WTC11 (cell line): ENCODE data around the gene ACTN1.
"Not testable (repeated sequence)": the region's sequence is repeated elsewhere in the genome, so short reads cannot be mapped to it uniquely, and the experiment has no call there.

Experiments used
- CBFB ChIP-seq: sonication (generic); formaldehyde crosslinking; IDR thresholded peaks from 2 replicates; pipeline ENCODE4 v1.8.1; 2022; ENCODE audit warnings: mild to moderate bottlenecking, low read depth, missing genetic modification reagents
- CTCF ChIP-seq: fragments of 200-600 bp; IDR thresholded peaks from 2 replicates; pipeline ENCODE4 v1.8.0; 2022; ENCODE audit warnings: antibody characterized with exemption
- E2F5 ChIP-seq: sonication (generic); formaldehyde crosslinking; IDR thresholded peaks from 2 replicates; pipeline ENCODE4 v1.8.1; 2022; ENCODE audit warnings: mild to moderate bottlenecking, moderate library complexity, missing genetic modification reagents
- ETV6 ChIP-seq: sonication (generic); formaldehyde crosslinking; IDR thresholded peaks from 2 replicates; pipeline ENCODE4 v1.8.1; 2022; ENCODE audit warnings: mild to moderate bottlenecking, missing genetic modification reagents
- JUN ChIP-seq: sonication (generic); formaldehyde crosslinking; IDR thresholded peaks from 2 replicates; pipeline ENCODE4 v1.8.0; 2023; ENCODE audit warnings: mild to moderate bottlenecking, missing genetic modification reagents
- PRRX2 ChIP-seq: fragments of 250-450 bp; sonication (Bioruptor Pico); IDR thresholded peaks from 2 replicates; pipeline ENCODE4 v1.8.0; 2021; ENCODE audit warnings: mild to moderate bottlenecking
- SMAD4 ChIP-seq: sonication (generic); formaldehyde crosslinking; IDR thresholded peaks from 2 replicates; pipeline ENCODE4 v1.8.0; 2022; ENCODE audit warnings: mild to moderate bottlenecking, missing genetic modification reagents
- TCF7 ChIP-seq: sonication (generic); formaldehyde crosslinking; IDR thresholded peaks from 2 replicates; pipeline ENCODE4 v1.8.0; 2022; ENCODE audit warnings: mild to moderate bottlenecking, low read depth, missing genetic modification reagents, moderate library complexity
- TEAD1 ChIP-seq: sonication (generic); formaldehyde crosslinking; IDR thresholded peaks from 2 replicates; pipeline ENCODE4 v1.8.0; 2022; ENCODE audit warnings: mild to moderate bottlenecking, missing genetic modification reagents
- TP53 ChIP-seq: sonication (generic); formaldehyde crosslinking; IDR thresholded peaks from 2 replicates; pipeline ENCODE4 v1.8.1; 2023; ENCODE audit warnings: mild to moderate bottlenecking, missing genetic modification reagents
- USF2 ChIP-seq: sonication (generic); formaldehyde crosslinking; IDR thresholded peaks from 2 replicates; pipeline ENCODE4 v1.8.1; 2023; ENCODE audit warnings: mild to moderate bottlenecking, missing genetic modification reagents, moderate library complexity
- ZNF219 ChIP-seq: sonication (generic); formaldehyde crosslinking; IDR thresholded peaks from 2 replicates; pipeline ENCODE4 v1.8.0; 2023; ENCODE audit warnings: missing genetic modification reagents, mild to moderate bottlenecking, borderline replicate concordance
- TF ChIP-seq, protein P1 (sequence below): sonication (generic); formaldehyde crosslinking; conservative IDR thresholded peaks from 2 replicates; pipeline ENCODE4 v1.8.1; 2022; ENCODE audit warnings: mild to moderate bottlenecking, missing genetic modification reagents
- TF ChIP-seq, protein P2 (sequence below): fragments of 250-450 bp; sonication (Bioruptor Pico); IDR thresholded peaks from 2 replicates; pipeline ENCODE4 v1.9.0; 2021; ENCODE audit warnings: moderate library complexity, mild to moderate bottlenecking, inconsistent platforms, borderline replicate concordance

DNA sequence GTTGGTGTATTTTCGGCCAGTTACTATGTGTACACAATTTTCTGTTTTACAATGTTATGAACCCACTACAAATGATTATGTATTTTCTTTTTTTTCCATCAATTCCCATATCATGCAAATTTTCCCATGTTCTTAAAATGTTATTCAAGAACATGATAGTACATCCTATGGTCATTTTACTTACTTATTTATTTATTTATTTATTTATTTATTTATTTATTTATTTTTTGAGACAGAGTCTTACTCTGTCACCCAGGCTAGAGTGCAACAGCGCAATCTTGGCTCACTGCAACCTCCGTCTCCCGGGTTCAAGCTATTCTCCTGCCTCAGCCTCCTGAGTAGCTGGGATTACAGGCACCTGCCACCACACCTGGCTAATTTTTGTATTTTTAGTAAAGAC, 131.5 kb downstream of the ACTN1 start:
- TF ChIP-seq, protein P1, sequence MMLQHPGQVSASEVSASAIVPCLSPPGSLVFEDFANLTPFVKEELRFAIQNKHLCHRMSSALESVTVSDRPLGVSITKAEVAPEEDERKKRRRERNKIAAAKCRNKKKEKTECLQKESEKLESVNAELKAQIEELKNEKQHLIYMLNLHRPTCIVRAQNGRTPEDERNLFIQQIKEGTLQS: not testable (repeated sequence)
- TF ChIP-seq CTCF; USF2 (CRISPR knock-in tag); ETV6 (CRISPR knock-in tag); JUN (CRISPR knock-in tag); TCF7 (CRISPR knock-in tag); ZNF219; PRRX2; E2F5 (CRISPR knock-in tag); CBFB; TP53 (CRISPR knock-in tag); SMAD4 (CRISPR knock-in tag); TEAD1 (CRISPR knock-in tag): not testable (repeated sequence)
- TF ChIP-seq, protein P2, sequence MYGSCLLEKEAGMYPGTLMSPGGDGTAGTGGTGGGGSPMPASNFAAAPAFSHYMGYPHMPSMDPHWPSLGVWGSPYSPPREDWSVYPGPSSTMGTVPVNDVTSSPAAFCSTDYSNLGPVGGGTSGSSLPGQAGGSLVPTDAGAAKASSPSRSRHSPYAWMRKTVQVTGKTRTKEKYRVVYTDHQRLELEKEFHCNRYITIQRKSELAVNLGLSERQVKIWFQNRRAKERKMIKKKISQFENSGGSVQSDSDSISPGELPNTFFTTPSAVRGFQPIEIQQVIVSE: not testable (repeated sequence)
